H1 (cell line): Measurements from ENCODE around the gene RAPGEF1.

Source experiments
- CBX5 ChIP-seq: fragments of 300-800, 300-1000 bp; sonication (generic); IDR thresholded peaks from 2 replicates; pipeline ENCODE4 v1.7.1; 2016; ENCODE audit warnings: antibody characterized with exemption, low read length, low read depth
- EZH2 ChIP-seq: fragments of 200-600 bp; sonication (generic); IDR thresholded peaks from 2 replicates; pipeline ENCODE4 v1.7.1; 2012; ENCODE audit warnings: low read depth, mild to moderate bottlenecking, moderate library complexity, low read length, inconsistent platforms; ENCODE audit not compliant: severe bottlenecking
- JUND ChIP-seq: IDR thresholded peaks from 2 replicates; pipeline ENCODE4 v1.6.1; 2011; ENCODE audit warnings: mild to moderate bottlenecking, improper control_type of control experiment, low read length
- KDM1A ChIP-seq: fragments of 200-600, 300-600 bp; sonication (generic); IDR thresholded peaks from 2 replicates; pipeline ENCODE4 v1.7.1; 2016; ENCODE audit warnings: mild to moderate bottlenecking, low read length, borderline replicate concordance
- NRF1 ChIP-seq: IDR thresholded peaks from 2 replicates; pipeline ENCODE4 v1.6.1; 2011; ENCODE audit warnings: mild to moderate bottlenecking, low read depth, low read length, improper control_type of control experiment
- RAD21 ChIP-seq, 2 experiments: IDR thresholded peaks in 1 of 2; conservative IDR thresholded peaks in 1 of 2; 2 replicates each; pipeline ENCODE4 v1.6.1; 2011; ENCODE audit warnings: low read depth in 2 of 2, low read length in 2 of 2, improper control_type of control experiment in 1 of 2, inconsistent platforms in 1 of 2, mild to moderate bottlenecking in 1 of 2, moderate library complexity in 1 of 2
- SP1 ChIP-seq: IDR thresholded peaks from 2 replicates; pipeline ENCODE4 v1.6.1; 2011; ENCODE audit warnings: low read depth, low read length
- TBP ChIP-seq: IDR thresholded peaks from 2 replicates; pipeline ENCODE4 v1.6.1; 2011; ENCODE audit warnings: low read depth, low read length, improper control_type of control experiment
- TF ChIP-seq, protein P1 (sequence below): IDR thresholded peaks from 2 replicates; pipeline ENCODE4 v1.6.1; 2012; ENCODE audit warnings: low read length, inconsistent platforms
- TF ChIP-seq, protein P2 (sequence below), 3 experiments: IDR thresholded peaks; 1 replicate in 2 of 3; 2 replicates in 1 of 3; pipeline versions ENCODE4 v1.5.1 to v1.6.1; 2011; ENCODE audit warnings: low read length in 3 of 3, mild to moderate bottlenecking in 3 of 3, inconsistent platforms in 2 of 3, low read depth in 1 of 3, moderate library complexity in 1 of 3; ENCODE audit not compliant: insufficient read depth in 1 of 3; ENCODE audit errors: control extremely low read depth in 1 of 3

DNA sequence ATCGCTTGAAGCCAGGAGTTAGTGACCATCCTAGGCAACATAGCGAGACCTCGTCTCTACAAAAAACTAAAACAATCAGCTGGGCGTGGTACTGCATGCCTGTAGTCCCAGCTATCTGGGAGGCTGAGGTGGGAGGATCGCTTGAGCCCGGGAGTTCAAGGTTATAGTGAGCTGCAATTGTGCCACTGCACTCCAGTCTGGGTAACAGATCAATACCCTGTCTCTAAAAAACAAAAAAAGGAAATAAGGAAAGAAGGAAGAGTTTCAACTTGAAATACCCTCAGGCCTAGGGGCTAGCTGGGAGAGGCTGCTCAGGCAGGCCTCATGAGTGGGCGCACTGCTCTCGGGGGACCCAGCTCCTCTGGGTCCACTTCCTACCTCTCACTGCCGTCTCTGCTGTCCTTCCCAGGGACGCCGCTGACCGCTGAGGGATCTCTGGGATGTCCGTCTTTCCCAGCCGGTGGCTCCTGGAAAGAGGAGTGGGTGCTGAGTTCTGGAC lies 138.1 kb downstream of the RAPGEF1 start:
- TF ChIP-seq, protein P1, sequence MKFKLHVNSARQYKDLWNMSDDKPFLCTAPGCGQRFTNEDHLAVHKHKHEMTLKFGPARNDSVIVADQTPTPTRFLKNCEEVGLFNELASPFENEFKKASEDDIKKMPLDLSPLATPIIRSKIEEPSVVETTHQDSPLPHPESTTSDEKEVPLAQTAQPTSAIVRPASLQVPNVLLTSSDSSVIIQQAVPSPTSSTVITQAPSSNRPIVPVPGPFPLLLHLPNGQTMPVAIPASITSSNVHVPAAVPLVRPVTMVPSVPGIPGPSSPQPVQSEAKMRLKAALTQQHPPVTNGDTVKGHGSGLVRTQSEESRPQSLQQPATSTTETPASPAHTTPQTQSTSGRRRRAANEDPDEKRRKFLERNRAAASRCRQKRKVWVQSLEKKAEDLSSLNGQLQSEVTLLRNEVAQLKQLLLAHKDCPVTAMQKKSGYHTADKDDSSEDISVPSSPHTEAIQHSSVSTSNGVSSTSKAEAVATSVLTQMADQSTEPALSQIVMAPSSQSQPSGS, result no peak
- TF ChIP-seq KDM1A, result no peak
- TF ChIP-seq SP1, result no peak
- no peak for TF ChIP-seq CBX5
- TF ChIP-seq NRF1, result no peak
- TF ChIP-seq RAD21 (IDR thresholded peaks at IDR 0.05 in 1 of 2, conservative IDR thresholded peaks at IDR 0.05 in 1 of 2; ENCODE audit: low read depth in 2 of 2, low read length in 2 of 2), result no peak
- TF ChIP-seq TBP, result no peak
- TF ChIP-seq, protein P2, sequence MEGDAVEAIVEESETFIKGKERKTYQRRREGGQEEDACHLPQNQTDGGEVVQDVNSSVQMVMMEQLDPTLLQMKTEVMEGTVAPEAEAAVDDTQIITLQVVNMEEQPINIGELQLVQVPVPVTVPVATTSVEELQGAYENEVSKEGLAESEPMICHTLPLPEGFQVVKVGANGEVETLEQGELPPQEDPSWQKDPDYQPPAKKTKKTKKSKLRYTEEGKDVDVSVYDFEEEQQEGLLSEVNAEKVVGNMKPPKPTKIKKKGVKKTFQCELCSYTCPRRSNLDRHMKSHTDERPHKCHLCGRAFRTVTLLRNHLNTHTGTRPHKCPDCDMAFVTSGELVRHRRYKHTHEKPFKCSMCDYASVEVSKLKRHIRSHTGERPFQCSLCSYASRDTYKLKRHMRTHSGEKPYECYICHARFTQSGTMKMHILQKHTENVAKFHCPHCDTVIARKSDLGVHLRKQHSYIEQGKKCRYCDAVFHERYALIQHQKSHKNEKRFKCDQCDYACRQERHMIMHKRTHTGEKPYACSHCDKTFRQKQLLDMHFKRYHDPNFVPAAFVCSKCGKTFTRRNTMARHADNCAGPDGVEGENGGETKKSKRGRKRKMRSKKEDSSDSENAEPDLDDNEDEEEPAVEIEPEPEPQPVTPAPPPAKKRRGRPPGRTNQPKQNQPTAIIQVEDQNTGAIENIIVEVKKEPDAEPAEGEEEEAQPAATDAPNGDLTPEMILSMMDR (IDR thresholded peaks at IDR 0.05; ENCODE audit: control extremely low read depth in 1 of 3, insufficient read depth in 1 of 3, low read depth in 1 of 3, low read length in 3 of 3), result no peak
- no peak for TF ChIP-seq JUND
- no peak for TF ChIP-seq EZH2
